ENCODE data around the gene RPL41. TPM values are rescaled to one million over a fixed set of nuclear protein-coding genes. Genes with fewer than 3 reads are reported as not detected.

Gene RPL41
- total RNA-seq, 1 donor = 5,493 TPM

DNA sequence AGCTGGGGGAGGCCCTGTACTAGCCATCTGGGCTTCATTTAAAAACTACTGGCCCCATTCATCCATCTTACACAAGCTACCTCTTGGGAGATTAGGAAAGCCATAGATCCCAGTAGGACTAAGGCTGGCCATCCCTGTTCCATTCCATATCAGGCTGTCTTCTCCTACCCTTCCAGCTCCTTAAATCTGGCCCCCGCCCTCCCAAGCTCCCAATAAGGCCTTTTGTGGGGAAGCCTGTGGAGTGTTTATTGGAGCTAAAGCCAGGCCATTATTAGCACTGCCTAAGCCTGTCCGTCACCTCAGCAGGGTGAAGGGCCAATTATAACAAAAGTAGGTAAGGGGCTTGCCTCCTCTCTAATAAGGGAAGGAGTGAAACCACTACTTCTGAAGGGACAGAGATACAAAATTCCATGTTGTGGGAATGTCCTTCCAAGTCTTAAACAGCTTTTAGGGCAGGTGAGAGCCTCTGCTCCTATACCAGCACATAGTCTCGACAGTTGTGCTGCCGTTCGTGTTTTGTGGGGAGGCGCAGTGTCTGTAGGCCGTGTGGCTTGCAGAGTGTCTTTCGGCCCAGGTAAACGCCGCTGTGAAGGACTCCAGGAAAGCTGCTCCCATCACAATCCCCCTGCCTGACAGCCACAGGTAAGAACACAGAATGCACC lies 45.4 kb downstream of the RPL41 start:
- no peaks in the 10 kb centered on the region for H3K27me3 ChIP-seq (ENCODE audit: insufficient read depth, low read length)
- no peak overlapping the region for H3K4me3 ChIP-seq (ENCODE audit: low read length)
- peaks cover 34% of the 10 kb centered on the region for H3K4me1 ChIP-seq (ENCODE audit: insufficient read depth, low read length)
- no peaks in the 10 kb centered on the region for H3K9me3 ChIP-seq (ENCODE audit: low read depth, low read length)

DNA sequence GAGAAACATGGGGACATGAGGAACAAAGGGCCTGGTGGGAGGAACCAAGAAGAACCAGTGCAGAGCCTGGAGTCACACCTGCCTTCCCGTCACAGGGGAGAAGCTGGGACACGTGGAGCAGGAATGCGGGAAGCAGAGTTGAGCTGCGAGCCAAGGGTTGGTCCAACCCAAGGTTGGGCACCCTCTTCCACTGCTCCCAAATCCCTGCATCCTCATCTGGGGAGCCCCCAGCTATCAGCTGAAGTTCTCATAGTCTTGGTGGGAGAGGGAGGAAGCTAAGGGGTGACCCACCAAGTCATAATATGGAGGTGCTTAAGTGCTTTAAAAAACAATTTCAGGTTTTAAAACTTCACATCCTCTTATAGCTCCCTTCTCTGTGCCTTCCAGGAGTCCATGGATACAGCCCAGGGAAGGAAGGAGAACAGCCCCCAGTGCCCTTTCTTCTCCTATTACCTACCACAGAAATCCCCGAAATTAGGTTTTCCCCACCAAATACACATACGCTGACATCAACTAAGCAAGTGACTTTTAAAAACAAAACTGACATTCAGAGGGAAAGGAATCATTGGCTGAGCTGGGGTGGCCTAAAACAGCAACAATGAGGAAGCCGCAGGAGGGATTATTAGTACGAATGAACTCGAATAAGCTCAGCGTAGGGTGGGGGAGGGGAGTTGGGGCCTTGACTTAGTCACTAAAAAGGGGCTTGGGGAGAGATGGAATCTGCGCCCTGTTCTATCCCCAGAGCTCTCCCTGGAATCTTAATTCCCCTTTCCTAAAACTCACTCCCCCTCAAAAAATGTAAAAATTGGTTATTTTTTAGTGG lies 46.2 kb downstream of the RPL41 start:
- H3K27me3 ChIP-seq (ENCODE audit: insufficient read depth, low read length) = no peaks in the 10 kb centered on the region
- H3K4me3 ChIP-seq (ENCODE audit: low read length) = no peak overlapping the region
- H3K4me1 ChIP-seq (ENCODE audit: insufficient read depth, low read length) = peaks cover 25% of the 10 kb centered on the region
- no peaks in the 10 kb centered on the region for H3K9me3 ChIP-seq (ENCODE audit: low read depth, low read length)

DNA sequence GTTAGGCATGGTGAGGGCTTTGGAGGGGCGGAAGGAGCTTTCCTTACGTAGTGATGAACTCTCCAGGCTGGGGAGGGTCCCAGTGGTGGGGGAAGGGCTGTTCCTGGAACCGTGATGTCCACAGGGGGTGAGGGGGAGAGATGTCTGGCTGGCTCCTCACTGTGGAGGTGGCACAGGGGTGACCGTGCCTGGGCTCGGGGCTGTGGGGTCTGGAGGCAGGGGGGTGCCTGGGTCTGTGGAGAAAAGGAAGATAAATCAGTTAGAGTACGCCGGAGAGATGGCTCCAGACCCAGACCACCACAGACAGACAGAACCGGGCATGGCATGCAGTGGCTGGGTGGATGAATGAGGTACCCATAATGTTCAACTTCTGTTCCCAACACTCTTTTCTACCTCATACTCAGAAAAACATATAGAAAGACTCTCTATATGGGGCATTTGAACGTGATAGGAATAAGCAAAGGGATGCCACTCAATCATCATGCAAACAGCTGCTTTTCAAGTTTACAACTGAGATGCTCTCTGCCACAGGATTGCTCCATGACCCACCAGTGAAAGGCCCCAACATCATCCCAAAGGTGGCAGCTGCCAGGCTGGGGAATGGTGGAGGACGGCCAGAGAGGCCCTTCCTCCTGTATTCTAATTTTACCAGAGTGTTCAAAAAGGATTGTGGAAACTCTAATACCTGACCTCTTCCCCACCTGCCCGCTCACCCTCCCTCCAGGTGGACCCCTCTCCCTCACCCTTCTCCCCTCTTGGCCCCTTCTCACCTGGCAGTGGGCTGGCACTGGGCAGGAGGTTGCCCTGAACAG lies 47.3 kb downstream of the RPL41 start:
- no peaks in the 10 kb centered on the region for H3K9me3 ChIP-seq (ENCODE audit: low read depth, low read length)
- peaks cover 24% of the 10 kb centered on the region for H3K4me1 ChIP-seq (ENCODE audit: insufficient read depth, low read length)
- H3K4me3 ChIP-seq (ENCODE audit: low read length) = no peak overlapping the region

DNA sequence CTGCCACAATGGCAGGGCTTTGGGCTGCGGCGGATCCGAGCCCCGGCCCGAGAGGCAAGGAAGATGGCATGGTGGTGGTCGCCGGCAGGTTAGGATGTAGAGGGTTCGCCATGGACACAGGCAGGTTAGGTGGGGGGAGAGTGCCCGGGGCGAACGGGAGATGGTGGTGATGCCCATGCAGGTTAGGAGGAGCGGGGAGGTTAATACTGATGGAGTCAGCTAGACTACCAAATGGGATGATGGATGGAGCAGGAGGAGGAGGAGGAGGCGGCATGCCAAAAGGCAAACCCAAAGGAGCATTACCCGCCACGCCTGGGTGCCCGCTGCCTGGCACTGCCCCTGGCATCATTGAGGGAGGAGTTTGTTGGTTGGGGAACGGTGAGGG lies 47.9 kb downstream of the RPL41 start:
- H3K9me3 ChIP-seq (ENCODE audit: low read depth, low read length) = no peaks in the 10 kb centered on the region
- no peaks in the 10 kb centered on the region for H3K27me3 ChIP-seq (ENCODE audit: insufficient read depth, low read length)
- peaks cover 20% of the 10 kb centered on the region for H3K4me1 ChIP-seq (ENCODE audit: insufficient read depth, low read length)
- no peak overlapping the region for H3K4me3 ChIP-seq (ENCODE audit: low read length)

More for the DNA sequence above, 47.3 kb downstream of the RPL41 start:
- no peaks in the 10 kb centered on the region for H3K27me3 ChIP-seq (ENCODE audit: insufficient read depth, low read length)

DNA sequence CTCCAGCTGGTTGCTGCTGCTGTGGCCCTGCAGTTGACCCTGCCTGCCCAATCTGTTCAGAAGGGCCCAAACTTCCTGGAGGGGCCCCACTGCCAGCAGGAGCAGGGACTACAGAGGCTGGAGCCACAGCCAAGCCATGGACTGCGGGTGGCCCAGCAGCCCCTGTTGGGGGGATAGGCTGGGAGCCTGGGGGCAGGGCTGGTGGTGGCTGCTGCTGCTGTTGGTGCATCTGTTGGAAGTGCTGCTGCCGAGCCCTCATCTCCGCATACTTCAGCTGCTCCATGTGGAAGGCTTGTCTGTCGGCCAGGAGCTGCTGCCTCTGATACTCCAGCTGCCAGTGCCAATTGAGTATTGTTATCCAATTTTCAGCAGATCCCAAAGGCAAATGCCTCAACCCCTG lies 48.9 kb downstream of the RPL41 start:
- H3K4me3 ChIP-seq (ENCODE audit: low read length) = no peak overlapping the region
- H3K9me3 ChIP-seq (ENCODE audit: low read depth, low read length) = no peaks in the 10 kb centered on the region
- peaks cover 9% of the 10 kb centered on the region for H3K4me1 ChIP-seq (ENCODE audit: insufficient read depth, low read length)

More for the DNA sequence above, 48.9 kb downstream of the RPL41 start:
- no peaks in the 10 kb centered on the region for H3K27me3 ChIP-seq (ENCODE audit: insufficient read depth, low read length)

Other genes starting within 250 kb of the RPL41 start
- 21.2 TPM for gene PYM1, start 188.7 kb upstream of the RPL41 start, total RNA-seq
- 329 TPM for gene DGKA, start 185.5 kb upstream of the RPL41 start, total RNA-seq
- gene PMEL, start 150.6 kb upstream of the RPL41 start, total RNA-seq = not detected
- 6.9 TPM for gene CDK2, start 149.8 kb upstream of the RPL41 start, total RNA-seq
- gene RAB5B, start 142.6 kb upstream of the RPL41 start, total RNA-seq = 25.1 TPM
- gene SUOX, start 119.4 kb upstream of the RPL41 start, total RNA-seq = 2.4 TPM
- 1.3 TPM for gene IKZF4, start 95.6 kb upstream of the RPL41 start, total RNA-seq
- 1,312 TPM for gene RPS26, start 74.7 kb upstream of the RPL41 start, total RNA-seq
- gene ERBB3, start 36.5 kb upstream of the RPL41 start, total RNA-seq = 1.4 TPM
- gene PA2G4, start 12.1 kb upstream of the RPL41 start, total RNA-seq = 103 TPM
- 8.6 TPM for gene ZC3H10, start 1.6 kb downstream of the RPL41 start, total RNA-seq
- 62.1 TPM for gene ESYT1, start 11.6 kb downstream of the RPL41 start, total RNA-seq
- 2.1 TPM for gene MYL6B, start 36.0 kb downstream of the RPL41 start, total RNA-seq
- gene MYL6, start 41.7 kb downstream of the RPL41 start, total RNA-seq = 729 TPM
- 61.1 TPM for gene SMARCC2, start 72.8 kb downstream of the RPL41 start, total RNA-seq
- gene RNF41, start 105.3 kb downstream of the RPL41 start, total RNA-seq = 34.3 TPM
- gene NABP2, start 107.7 kb downstream of the RPL41 start, total RNA-seq = 8.9 TPM
- gene SLC39A5, start 113.4 kb downstream of the RPL41 start, total RNA-seq = not detected
- gene ANKRD52, start 141.8 kb downstream of the RPL41 start, total RNA-seq = 8.4 TPM
- gene COQ10A, start 150.3 kb downstream of the RPL41 start, total RNA-seq = 14.8 TPM
- 148 TPM for gene CS, start 183.7 kb downstream of the RPL41 start, total RNA-seq
- 22.6 TPM for gene CNPY2, start 199.4 kb downstream of the RPL41 start, total RNA-seq
- 39.8 TPM for gene PAN2, start 217.4 kb downstream of the RPL41 start, total RNA-seq
- 23.5 TPM for gene IL23A, start 222.3 kb downstream of the RPL41 start, total RNA-seq
- gene STAT2, start 243.5 kb downstream of the RPL41 start, total RNA-seq = 95.2 TPM
- not detected for gene APOF, start 246.2 kb downstream of the RPL41 start, total RNA-seq

Data from mononuclear cell (primary cell).